CMK (cell line): Measurements from ENCODE around the gene PCLO.
"Not testable (repeated sequence)": the region's sequence is repeated elsewhere in the genome, so short reads cannot be mapped to it uniquely, and the experiment has no call there.

Experiments
- DNase-seq: peaks from one replicate; pipeline ENCODE4 v3.0.0-alpha.2; 2010; ENCODE audit warnings: low read depth

The PCLO gene

GRCh38 chr7:83141927-83142326 is 20.8 kb downstream of the PCLO start:
- no peak for DNase-seq

DNA sequence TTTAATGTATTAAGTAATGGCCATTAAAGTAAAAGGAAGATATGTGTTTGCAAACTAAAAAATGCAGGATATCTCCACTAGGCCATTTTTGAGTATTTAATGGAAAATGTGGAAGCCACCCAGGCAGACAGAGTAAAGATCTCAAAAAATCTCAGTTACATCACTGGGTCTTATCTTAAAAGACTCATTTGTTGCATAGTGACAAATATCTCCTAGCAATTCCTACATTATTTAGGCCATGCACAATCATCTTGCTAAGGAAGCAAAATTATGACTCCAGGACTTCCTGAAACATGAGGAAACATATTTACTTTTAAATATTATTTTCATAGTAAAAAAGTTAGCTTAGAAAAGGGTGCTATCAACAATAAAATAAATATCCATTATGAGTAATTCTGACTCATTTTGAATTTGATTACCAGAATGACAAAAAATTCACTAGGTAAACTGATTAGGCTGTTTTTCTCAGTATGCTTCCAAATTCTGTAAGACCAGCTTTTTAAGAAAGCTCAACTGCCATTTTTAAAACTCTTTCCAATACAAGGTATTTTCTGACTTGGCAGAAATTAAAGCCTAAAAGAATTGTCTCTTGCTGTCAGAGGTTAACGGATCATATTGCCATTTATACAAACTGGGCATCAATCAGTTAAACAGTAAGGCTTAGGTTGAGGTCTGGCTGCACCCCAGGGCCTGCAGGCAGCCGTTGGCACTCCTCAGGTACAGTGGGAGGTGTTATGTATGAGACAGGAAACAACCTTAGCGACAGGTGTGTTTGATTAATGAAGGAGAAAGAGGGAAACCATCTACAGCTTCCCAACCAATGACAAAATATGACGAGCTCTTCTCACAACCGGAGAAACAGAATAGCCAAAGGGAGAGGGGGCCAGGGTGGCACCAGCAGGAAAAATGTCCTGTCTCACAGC is 31.8 kb downstream of the PCLO start:
- DNase-seq, result no peak

- DNase-seq, result no peak
These were observed 32.5 kb downstream of the PCLO start for GRCh38 chr7:83130191-83130590.

DNA sequence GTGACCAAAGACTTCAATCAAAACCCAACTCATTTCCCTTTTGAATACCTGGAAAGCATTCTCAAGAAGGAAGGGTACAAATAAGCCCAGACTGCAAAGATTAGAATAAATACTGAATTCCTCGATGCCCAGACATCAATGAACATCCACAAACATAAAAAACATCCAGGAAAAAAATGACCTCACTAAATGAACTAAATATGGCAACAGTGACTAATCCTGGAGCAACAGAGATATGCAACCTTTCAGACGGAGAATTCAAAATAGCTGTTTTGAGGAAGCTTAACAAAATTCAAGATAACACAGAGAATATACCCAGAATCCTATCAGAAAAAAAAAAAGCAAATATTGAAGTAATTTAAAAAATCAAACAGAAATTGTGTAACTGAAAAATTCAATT is 43.2 kb downstream of the PCLO start:
- no peak for DNase-seq

DNA sequence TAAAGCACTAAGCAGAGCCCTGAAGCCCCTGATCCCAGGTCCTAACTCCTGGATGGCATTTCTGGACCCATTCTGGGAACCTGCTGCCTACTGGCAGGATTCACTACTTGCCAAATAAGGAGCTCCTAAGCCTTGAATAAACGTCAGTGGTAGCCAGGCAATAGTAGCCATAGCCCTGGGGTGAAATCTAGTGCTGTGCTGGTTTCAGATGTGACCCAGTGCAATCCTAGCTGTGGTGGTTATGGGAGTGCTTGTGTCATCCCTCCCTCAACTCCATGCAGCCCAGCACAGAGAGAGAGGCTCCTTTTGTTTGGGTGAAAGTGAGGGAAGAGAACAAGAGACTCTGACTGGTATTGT is 43.7 kb downstream of the PCLO start:
- DNase-seq, result no peak

- DNase-seq, result no peak
These were observed 44.2 kb downstream of the PCLO start for GRCh38 chr7:83118347-83119025.

DNA sequence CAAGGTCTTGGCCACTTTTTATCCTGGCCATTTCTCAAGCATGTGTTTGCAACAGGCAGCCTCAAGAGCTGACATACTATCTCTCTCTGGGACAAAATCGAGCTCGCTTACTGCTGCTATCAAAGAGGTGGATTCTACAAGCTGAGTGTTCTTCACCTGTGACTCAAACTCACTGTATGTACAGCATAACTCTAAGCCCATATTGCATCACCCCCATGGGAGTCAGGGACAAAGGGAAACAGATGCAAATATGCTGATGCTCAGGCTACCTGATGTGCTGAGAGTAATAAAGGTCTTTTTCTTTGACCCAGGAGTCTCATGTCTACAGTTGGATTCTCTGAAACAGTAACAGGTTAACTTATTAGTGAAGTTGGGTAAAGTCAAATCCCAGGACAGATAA is 45.2 kb downstream of the PCLO start:
- no peak for DNase-seq

- no peak for DNase-seq
These were observed 51.3 kb downstream of the PCLO start for GRCh38 chr7:83111391-83111790.

DNA sequence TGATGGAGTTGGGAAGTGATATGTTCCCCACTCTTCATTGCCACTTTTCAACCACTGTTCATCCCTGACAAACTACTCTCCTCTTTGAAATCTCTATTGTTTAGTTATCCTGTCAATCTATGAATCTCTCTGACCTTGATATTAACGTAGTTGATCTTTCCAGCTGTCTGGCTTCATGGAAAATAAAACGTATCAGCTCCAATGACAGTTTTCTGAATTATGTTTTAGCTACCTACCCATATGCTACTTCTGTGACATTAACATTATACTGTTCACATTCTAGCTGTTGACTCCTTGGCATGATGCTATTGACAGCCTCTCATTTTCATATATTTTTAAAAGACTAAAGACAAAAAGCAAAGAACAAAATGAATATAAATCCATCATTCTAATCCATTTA is 53.3 kb downstream of the PCLO start:
- DNase-seq, result no peak

DNA sequence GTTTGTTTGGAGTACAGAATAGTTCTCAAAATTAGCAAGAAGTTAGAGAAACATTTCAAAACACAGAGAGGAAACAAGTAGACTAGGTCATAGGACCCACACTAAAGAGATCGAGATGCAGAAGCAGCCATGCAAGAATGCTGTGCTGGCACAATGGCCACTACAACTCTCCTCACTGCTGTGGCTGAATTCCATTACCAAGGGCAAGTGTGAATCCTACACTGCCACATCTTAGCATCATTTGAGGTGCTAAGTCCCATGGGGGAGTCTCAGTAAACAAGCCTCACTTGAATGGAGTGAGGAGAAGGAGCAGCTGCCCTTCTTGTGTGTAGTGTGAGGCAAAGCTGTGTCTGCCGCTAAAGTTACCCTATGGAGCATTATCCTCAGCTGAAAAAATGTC is 56.7 kb downstream of the PCLO start:
- no peak for DNase-seq

DNA sequence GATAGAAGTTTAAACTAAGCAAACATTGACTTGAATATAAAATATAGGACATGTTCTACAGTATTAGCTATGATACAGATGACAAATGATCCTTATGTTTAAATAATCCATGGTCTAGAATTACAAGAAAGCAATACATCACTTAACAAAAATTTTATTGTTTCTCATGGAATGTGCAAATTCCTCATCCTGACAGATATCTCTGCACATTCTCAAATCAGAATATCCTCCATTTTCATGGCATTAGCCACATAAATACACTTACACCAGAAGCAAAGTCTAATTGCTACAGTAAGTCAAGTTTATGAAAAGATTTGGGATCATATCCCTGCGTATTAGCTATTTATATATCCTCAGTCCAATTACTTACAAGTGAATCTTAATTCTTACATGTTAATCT is 57.6 kb downstream of the PCLO start:
- DNase-seq, result no peak

- no peak for DNase-seq
These were observed 61.2 kb downstream of the PCLO start for GRCh38 chr7:83101530-83101929.

- DNase-seq, result no peak
These were observed 66.6 kb downstream of the PCLO start for GRCh38 chr7:83096065-83096580.

DNA sequence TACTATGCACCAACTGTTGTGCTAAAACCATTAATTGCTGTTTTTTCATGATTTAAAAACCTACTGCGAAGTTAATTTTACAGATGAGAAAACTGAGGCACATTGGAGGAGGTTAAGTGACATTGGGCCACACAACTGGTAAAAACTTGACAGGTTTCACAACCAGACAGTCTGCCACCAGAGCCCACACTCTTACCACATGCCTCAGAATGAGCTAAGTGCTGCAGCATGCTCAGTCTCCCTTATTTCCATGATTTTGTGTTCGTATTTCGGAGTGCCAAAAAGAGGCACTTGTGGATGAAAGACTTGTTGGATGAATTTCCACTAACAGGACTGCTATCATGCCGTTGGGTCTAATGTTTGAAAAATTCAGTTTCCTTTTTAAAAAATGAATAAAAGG is 77.4 kb downstream of the PCLO start:
- no peak for DNase-seq

GRCh38 chr7:83079879-83080278 is 82.8 kb downstream of the PCLO start:
- not testable (repeated sequence) for DNase-seq

- DNase-seq, result no peak
These were observed 85.4 kb downstream of the PCLO start for GRCh38 chr7:83077328-83077727.

DNA sequence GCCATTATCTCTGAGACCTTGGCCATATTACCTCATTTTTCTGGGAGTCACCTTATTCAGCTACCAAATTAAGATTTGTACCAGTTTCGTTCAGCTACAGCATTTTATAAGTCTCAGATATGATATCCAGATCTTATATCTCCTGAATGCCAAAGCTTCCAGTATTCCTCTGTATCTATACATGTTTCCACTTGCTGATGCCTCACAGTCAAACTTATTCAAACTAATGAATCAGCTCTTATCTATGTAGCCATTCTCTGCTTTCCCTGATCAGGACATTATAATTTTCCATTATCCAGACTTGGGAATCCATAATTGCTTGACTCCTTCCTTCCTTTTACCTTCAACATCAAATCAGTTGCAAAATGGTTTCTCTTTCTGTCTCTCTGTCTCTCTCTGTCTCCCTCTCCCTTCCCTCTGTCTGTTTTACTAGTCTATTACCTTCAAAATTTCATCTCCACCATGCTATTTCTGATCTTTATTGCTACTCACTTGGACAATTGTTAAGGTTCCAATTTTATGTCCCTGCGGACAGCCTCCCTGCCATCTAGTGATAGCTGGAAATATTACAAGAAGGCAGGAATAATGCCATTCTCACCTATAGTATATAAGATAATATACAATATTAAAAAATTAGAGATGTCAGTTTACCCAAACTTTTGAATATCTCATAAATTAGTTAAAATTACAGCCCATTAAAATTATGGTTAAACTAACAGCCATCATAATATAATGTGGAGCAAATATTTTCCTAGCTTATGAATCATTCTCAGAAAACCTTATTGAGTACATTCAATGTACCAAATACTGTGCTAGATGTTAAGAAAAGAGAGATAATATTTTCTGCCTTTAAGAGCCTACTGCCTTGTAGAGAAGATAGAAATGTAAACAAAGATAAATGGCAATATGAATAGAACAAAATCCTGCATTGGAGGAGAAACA is 89.8 kb downstream of the PCLO start:
- DNase-seq, result no peak

GRCh38 chr7:83065714-83066113 is 97.0 kb downstream of the PCLO start:
- DNase-seq, result no peak

DNA sequence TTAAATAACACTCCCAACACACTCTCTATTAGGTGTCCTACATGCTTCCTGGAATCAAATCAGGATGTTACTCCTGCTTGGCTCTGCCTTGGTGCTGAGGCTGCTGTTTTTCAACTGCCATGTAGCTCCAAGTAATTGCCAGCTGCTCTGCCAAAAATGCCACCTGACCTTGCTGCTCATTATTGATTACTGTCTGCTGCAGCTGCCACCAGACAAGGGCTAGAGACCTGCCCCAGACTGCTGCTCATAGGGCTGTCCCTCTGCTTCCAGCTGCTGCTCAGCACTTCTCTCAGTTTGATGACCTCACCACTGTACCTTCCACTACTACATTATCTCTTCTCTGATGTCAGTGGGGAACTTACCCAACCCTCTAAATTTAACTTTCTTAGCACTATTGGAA is 102.5 kb downstream of the PCLO start:
- no peak for DNase-seq

GRCh38 chr7:83058667-83059066 is 104.0 kb downstream of the PCLO start:
- DNase-seq, result no peak

- no peak for DNase-seq
These were observed 107.5 kb downstream of the PCLO start for GRCh38 chr7:83055197-83055596.

GRCh38 chr7:83054472-83054871 is 108.2 kb downstream of the PCLO start:
- DNase-seq, result no peak
